Neural progenitor cell (in vitro differentiated cells): ENCODE measurements around the gene PSMB7.

Source experiments
- EZH2 ChIP-seq: fragments of 200-600 bp; sonication (generic); IDR thresholded peaks from 2 replicates; pipeline ENCODE4 v1.6.1; 2017; ENCODE audit warnings: antibody characterized with exemption, mild to moderate bottlenecking, moderate library complexity
- EZH2phosphoT487 ChIP-seq: fragments of 200-600 bp; sonication (generic); IDR thresholded peaks from 2 replicates; pipeline ENCODE4 v1.6.1; 2017; ENCODE audit warnings: antibody characterized with exemption
- TF ChIP-seq, protein P1 (sequence below): fragments of 200-600 bp; sonication (generic); IDR thresholded peaks from 2 replicates; pipeline ENCODE4 v1.5.1; 2017; ENCODE audit warnings: antibody characterized with exemption, mild to moderate bottlenecking

DNA sequence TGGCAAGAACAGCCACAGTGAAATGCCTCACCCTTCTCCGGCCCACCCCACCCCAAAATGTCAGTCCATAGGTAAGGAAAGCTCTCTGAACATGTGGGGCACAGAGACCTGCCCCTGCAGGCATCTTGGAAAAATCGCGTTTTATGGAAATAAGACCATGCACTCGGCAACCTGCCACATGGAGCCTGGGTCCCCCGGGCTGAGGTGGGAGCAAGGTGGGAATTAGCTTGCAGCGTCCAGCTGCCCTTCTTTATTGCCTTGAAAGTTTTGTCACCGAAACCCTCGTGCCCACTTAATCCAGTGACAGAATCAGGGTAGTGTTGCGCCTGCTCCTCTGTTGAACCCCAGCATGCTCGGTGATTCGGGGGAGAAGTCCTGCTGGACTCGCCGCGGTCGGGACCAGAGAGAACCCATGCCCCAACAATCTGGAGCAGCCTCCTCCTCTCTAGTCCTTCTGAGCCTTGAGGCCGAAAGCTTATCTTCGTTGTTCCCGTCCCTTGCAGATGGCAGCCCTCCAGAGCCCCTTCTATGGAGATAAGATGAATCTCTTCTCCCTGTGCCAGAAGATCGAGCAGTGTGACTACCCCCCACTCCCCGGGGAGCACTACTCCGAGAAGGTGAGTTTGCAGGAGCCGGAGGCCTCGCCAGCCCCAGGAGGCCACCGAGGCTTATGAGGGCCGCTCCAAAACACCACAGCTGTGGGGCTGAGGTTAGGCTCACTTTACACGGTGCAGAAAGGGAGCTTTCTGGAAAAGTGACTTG is 67.9 kb downstream of the PSMB7 start:
- TF ChIP-seq, protein P1, sequence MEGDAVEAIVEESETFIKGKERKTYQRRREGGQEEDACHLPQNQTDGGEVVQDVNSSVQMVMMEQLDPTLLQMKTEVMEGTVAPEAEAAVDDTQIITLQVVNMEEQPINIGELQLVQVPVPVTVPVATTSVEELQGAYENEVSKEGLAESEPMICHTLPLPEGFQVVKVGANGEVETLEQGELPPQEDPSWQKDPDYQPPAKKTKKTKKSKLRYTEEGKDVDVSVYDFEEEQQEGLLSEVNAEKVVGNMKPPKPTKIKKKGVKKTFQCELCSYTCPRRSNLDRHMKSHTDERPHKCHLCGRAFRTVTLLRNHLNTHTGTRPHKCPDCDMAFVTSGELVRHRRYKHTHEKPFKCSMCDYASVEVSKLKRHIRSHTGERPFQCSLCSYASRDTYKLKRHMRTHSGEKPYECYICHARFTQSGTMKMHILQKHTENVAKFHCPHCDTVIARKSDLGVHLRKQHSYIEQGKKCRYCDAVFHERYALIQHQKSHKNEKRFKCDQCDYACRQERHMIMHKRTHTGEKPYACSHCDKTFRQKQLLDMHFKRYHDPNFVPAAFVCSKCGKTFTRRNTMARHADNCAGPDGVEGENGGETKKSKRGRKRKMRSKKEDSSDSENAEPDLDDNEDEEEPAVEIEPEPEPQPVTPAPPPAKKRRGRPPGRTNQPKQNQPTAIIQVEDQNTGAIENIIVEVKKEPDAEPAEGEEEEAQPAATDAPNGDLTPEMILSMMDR = no peak
- TF ChIP-seq EZH2 (no peak), EZH2phosphoT487 (no peak)
